NCI-H146 treated with DMSO at 0.1 percent for 48 hours (cell line): ENCODE data around the gene UNK.
"Not testable (repeated sequence)": the region's sequence is repeated elsewhere in the genome, so short reads cannot be mapped to it uniquely, and the experiment has no call there.

Source experiments
- DNase-seq: peaks from one replicate; lab custom pipeline; 2025; ENCODE audit not compliant: unreplicated experiment; lab: John Stamatoyannopoulos, UW

The UNK gene

GRCh38 chr17:75753514-75754377, 30.9 kb upstream of the UNK start:
- DNase-seq = no peak

GRCh38 chr17:75754378-75755204, 30.0 kb upstream of the UNK start:
- no peak for DNase-seq

GRCh38 chr17:75755205-75755901, 29.3 kb upstream of the UNK start:
- DNase-seq = no peak

GRCh38 chr17:75755990-75756389, 28.6 kb upstream of the UNK start:
- DNase-seq = no peak

- DNase-seq = no peak
These were observed 28.0 kb upstream of the UNK start for GRCh38 chr17:75756451-75757085.

- DNase-seq = no peak
These were observed 27.4 kb upstream of the UNK start for GRCh38 chr17:75757086-75757681.

GRCh38 chr17:75758131-75758905, 26.3 kb upstream of the UNK start:
- DNase-seq = no peak

- DNase-seq = no peak
These were observed 25.1 kb upstream of the UNK start for GRCh38 chr17:75759457-75759856.

GRCh38 chr17:75759978-75760640, 24.5 kb upstream of the UNK start:
- not testable (repeated sequence) for DNase-seq

GRCh38 chr17:75762513-75763268, 21.9 kb upstream of the UNK start:
- no peak for DNase-seq

GRCh38 chr17:75763269-75763607, 21.4 kb upstream of the UNK start:
- no peak for DNase-seq

- DNase-seq = no peak
These were observed 20.8 kb upstream of the UNK start for GRCh38 chr17:75763613-75764416.

GRCh38 chr17:75764417-75764710, 20.2 kb upstream of the UNK start:
- DNase-seq = no peak

- DNase-seq = no peak
These were observed 19.7 kb upstream of the UNK start, which contains the start of gene GALK1 for GRCh38 chr17:75764711-75765421. GALK1 (minus strand) TSS chr17:75765192; CDS start chr17:75765136, 56 bp downstream.

GRCh38 chr17:75765981-75766380, 18.6 kb upstream of the UNK start:
- no peak for DNase-seq

- DNase-seq = no peak
These were observed 16.7 kb upstream of the UNK start for GRCh38 chr17:75767881-75768280.

- DNase-seq = peak; percentile 98
These were observed 15.1 kb upstream of the UNK start for GRCh38 chr17:75769536-75769935.
